Caco-2 (cell line): ENCODE data around the gene LRRC27. TPM values are rescaled to one million over a fixed set of nuclear protein-coding genes. Genes with fewer than 3 reads are reported as not detected.

ENCODE experiments used
- BruUV-seq: library from RNA; stranded (reverse); fragments of 400-500 nt; replicated peaks from 2 replicates; lab custom pipeline; 2021; lab: Mats Ljungman, UMichigan
- CTCF ChIA-PET: fragments of 300-600 bp; sonication (Branson Sonifier 250); formaldehyde crosslinking; loops from one replicate; lab custom pipeline; 2022; ENCODE audit warnings: antibody characterized with exemption; lab: Charles Lee
- POLR2A ChIA-PET: fragments of 300-600 bp; sonication (Branson Sonifier 250); formaldehyde crosslinking; loops from one replicate; lab custom pipeline; 2022; ENCODE audit warnings: antibody characterized with exemption; lab: Charles Lee
- DNase-seq, 2 experiments: peaks; one replicate each; pipeline versions ENCODE4 v3.0.0 to v3.0.0-alpha.2; 2020 to 2022
- H3K27me3 ChIP-seq: replicated peaks from 2 replicates; pipeline ENCODE4 v1.6.0; 2011; ENCODE audit warnings: low read length; ENCODE audit not compliant: control insufficient read depth, insufficient read depth
- H3K36me3 ChIP-seq: 2 replicates; pipeline ENCODE4 v1.5.1; 2011; ENCODE audit warnings: low read length; ENCODE audit not compliant: control insufficient read depth, insufficient read depth
- H3K4me1 ChIP-seq: fragments of 250-450 bp; sonication (Bioruptor Pico); 2 replicates; pipeline ENCODE4 v1.5.1; 2020; ENCODE audit warnings: mild to moderate bottlenecking
- H3K4me3 ChIP-seq: 2 replicates; pipeline ENCODE4 v1.5.1; 2011; ENCODE audit warnings: low read depth, mild to moderate bottlenecking, control low read depth, low read length
- H3K9me3 ChIP-seq: fragments of 250-450 bp; sonication (Bioruptor Pico); 2 replicates; pipeline ENCODE4 v1.5.1; 2020; ENCODE audit warnings: mild to moderate bottlenecking, moderate library complexity
- H3K27ac Mint-ChIP-seq: one replicate; pipeline ENCODE4 v1.8.0; 2022; ENCODE audit warnings: mixed read lengths; ENCODE audit not compliant: unreplicated experiment
- H3K27me3 Mint-ChIP-seq: one replicate; pipeline ENCODE4 v1.8.0; 2022; ENCODE audit warnings: mixed read lengths; ENCODE audit not compliant: insufficient read depth, unreplicated experiment
- H3K36me3 Mint-ChIP-seq: one replicate; pipeline ENCODE4 v1.8.0; 2022; ENCODE audit warnings: mild to moderate bottlenecking, mixed read lengths; ENCODE audit not compliant: insufficient read depth, unreplicated experiment
- H3K4me1 Mint-ChIP-seq: one replicate; pipeline ENCODE4 v1.8.0; 2022; ENCODE audit warnings: low read depth, mixed read lengths; ENCODE audit not compliant: unreplicated experiment
- H3K4me3 Mint-ChIP-seq: one replicate; pipeline ENCODE4 v1.8.0; 2022; ENCODE audit warnings: mild to moderate bottlenecking, moderate library complexity, mixed read lengths; ENCODE audit not compliant: unreplicated experiment
- H3K9me3 Mint-ChIP-seq: one replicate; pipeline ENCODE4 v1.8.0; 2022; ENCODE audit warnings: mixed read lengths; ENCODE audit not compliant: unreplicated experiment
- intact Hi-C: fragments of 100-400 bp; cut with micrococcal nuclease; formaldehyde crosslinking; loops from one replicate; pipeline ENCODE4 v1.10.0; 2022; ENCODE audit not compliant: unreplicated experiment
- total RNA-seq: library from RNA; stranded (reverse); gene quantifications from 2 replicates; pipeline ENCODE4 v1.2.3, GENCODE V29; 2022
- TF ChIP-seq, protein P1 (sequence below), 2 experiments: fragments of 200-600 bp in 1 of 2; IDR thresholded peaks; 1 replicate in 1 of 2; 2 replicates in 1 of 2; pipeline versions ENCODE4 v1.5.1 to v1.8.0; 2011 to 2022; ENCODE audit warnings: antibody characterized with exemption in 1 of 2, control low read depth in 1 of 2, inconsistent platforms in 1 of 2, low read depth in 1 of 2, low read length in 1 of 2, mild to moderate bottlenecking in 1 of 2, moderate library complexity in 1 of 2; ENCODE audit not compliant: insufficient read depth in 1 of 2, severe bottlenecking in 1 of 2, unreplicated experiment in 1 of 2

Gene LRRC27
- total RNA-seq, 1 experiment from 2014 or later = 11.7 TPM

DNA sequence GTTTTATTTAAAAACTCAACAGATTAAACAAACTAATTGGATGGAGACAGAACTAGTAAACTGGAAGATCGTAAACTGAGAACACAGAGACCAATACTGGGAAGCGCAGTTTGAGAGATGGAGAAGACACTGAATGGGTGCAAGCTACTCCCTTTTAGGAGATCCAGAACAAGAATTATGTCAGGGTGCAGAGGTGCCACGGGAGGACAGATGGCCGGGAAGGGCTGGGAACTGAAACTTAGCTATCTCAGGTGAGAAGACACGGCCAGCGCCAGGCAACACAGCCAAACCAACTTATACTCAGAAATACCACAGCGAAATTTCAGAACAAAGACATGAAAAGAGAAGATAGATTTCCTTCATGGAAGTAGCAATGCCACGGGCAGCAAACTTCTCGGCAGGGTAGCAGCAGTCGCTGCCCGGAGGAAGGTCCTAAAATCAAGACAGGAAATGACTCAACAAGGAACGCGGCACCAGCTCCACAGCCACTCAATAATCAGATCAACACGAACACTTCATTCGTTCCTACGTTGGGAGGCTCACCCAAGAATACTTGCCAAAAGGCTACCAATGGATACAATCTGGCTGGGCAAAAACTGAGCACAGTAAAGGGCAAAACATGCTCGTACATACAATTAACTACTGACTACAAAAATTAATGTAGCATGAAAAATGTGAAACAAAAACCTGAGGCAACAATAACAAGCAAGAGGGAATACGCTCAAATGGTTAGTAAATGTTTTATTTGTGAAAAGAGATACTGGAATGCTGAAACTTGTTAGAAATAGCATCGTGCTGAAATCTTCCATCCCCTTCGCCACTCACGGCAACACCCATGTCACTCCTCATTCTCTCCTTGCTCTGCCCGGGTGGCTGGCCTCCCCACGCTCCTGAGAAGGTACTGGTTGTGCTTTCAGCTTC, 2.2 kb upstream of the LRRC27 start:
- Histone ChIP-seq H3K4me3 (peak overlapping the region; percentile 95; the same call in 1 of the 2 replicates), H3K9me3 (no peaks in the 10 kb centered on the region), H3K36me3 (no peaks in the 10 kb centered on the region), H3K27me3 (no peaks in the 10 kb centered on the region), H3K4me1 (peaks cover 16% of the 10 kb centered on the region; the same call in 1 of the 2 replicates)
- Mint-ChIP-seq H3K4me3 (peak overlapping the region; percentile 91), H3K27me3 (no peaks in the 10 kb centered on the region), H3K36me3 (peaks cover 41% of the 10 kb centered on the region), H3K9me3 (no peaks in the 10 kb centered on the region), H3K27ac (peak overlapping the region; percentile 65), H3K4me1 (peaks cover 14% of the 10 kb centered on the region)
- no TSS peak for BruUV-seq
- TF ChIP-seq, protein P1, sequence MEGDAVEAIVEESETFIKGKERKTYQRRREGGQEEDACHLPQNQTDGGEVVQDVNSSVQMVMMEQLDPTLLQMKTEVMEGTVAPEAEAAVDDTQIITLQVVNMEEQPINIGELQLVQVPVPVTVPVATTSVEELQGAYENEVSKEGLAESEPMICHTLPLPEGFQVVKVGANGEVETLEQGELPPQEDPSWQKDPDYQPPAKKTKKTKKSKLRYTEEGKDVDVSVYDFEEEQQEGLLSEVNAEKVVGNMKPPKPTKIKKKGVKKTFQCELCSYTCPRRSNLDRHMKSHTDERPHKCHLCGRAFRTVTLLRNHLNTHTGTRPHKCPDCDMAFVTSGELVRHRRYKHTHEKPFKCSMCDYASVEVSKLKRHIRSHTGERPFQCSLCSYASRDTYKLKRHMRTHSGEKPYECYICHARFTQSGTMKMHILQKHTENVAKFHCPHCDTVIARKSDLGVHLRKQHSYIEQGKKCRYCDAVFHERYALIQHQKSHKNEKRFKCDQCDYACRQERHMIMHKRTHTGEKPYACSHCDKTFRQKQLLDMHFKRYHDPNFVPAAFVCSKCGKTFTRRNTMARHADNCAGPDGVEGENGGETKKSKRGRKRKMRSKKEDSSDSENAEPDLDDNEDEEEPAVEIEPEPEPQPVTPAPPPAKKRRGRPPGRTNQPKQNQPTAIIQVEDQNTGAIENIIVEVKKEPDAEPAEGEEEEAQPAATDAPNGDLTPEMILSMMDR (IDR thresholded peaks at IDR 0.05; ENCODE audit: insufficient read depth in 1 of 2, low read depth in 1 of 2, low read length in 1 of 2, severe bottlenecking in 1 of 2, unreplicated experiment in 1 of 2) = no peak
- no peak for DNase-seq
- ChIA-PET POLR2A (no interaction called here), CTCF (no interaction called here)
- intact Hi-C loops = no loop called here

DNA sequence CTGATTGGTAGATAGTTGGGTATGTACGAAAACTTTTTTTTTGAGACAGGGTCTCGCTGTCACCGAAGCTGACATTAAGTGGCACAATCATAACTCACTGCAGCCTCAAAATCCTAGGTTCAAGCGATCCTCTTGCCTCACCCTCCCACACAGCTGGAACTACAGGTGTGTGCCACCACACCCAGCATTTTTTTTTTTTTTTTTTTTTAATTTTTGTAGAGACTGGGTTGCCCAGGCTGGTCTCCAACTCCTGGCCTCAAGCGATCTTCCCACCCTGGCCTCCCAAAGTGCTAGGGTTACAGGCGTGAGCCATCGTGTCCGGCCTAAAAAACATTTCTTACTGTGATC, 1.5 kb upstream of the LRRC27 start:
- ChIA-PET POLR2A (no interaction called here), CTCF (no interaction called here)
- Histone ChIP-seq H3K4me1 (peaks cover 16% of the 10 kb centered on the region; the same call in 1 of the 2 replicates), H3K27me3 (no peaks in the 10 kb centered on the region), H3K9me3 (no peaks in the 10 kb centered on the region), H3K36me3 (no peaks in the 10 kb centered on the region), H3K4me3 (peak overlapping the region; percentile 95)
- peaks cover 41% of the 10 kb centered on the region for H3K36me3 Mint-ChIP-seq
- H3K27me3 Mint-ChIP-seq = no peaks in the 10 kb centered on the region
- BruUV-seq = no TSS peak
- no peak for DNase-seq
- no peak overlapping the region for H3K27ac Mint-ChIP-seq
- H3K4me1 Mint-ChIP-seq = peaks cover 14% of the 10 kb centered on the region
- TF ChIP-seq, protein P1 (IDR thresholded peaks at IDR 0.05; ENCODE audit: insufficient read depth in 1 of 2, low read depth in 1 of 2, low read length in 1 of 2, severe bottlenecking in 1 of 2, unreplicated experiment in 1 of 2) = no peak
- intact Hi-C loops = no loop called here
- no peaks in the 10 kb centered on the region for H3K9me3 Mint-ChIP-seq
- peak overlapping the region; percentile 91 for H3K4me3 Mint-ChIP-seq

DNA sequence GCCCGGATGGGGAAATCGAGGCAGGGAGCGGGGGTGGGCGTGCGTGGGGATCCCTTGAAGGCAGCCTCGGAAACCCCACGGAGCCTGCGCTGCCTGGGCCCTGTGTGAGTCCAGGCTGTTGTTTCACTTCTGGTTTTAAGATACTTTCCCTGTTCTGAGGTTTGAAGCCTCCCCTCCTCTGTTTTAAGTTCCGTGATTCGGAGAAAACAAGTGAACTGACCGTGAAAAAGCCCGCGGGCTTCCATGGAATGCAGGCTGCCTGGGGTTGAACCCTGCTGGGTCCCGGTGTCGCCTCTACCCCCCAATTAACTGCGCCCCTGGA, 401 bp downstream of the LRRC27 start:
- Mint-ChIP-seq H3K27me3 (no peaks in the 10 kb centered on the region), H3K36me3 (peaks cover 45% of the 10 kb centered on the region), H3K27ac (peak overlapping the region; percentile 83), H3K4me1 (peaks cover 30% of the 10 kb centered on the region), H3K4me3 (peak overlapping the region; percentile 91), H3K9me3 (no peaks in the 10 kb centered on the region)
- no peak for DNase-seq
- TF ChIP-seq, protein P1 (IDR thresholded peaks at IDR 0.05; ENCODE audit: insufficient read depth in 1 of 2, low read depth in 1 of 2, low read length in 1 of 2, severe bottlenecking in 1 of 2, unreplicated experiment in 1 of 2) = no peak
- intact Hi-C loops = no loop called here
- BruUV-seq = no TSS peak
- Histone ChIP-seq H3K36me3 (no peaks in the 10 kb centered on the region), H3K4me1 (peaks cover 18% of the 10 kb centered on the region; the same call in 1 of the 2 replicates), H3K4me3 (peak overlapping the region; percentile 95), H3K9me3 (no peaks in the 10 kb centered on the region), H3K27me3 (no peaks in the 10 kb centered on the region)
- ChIA-PET CTCF (no interaction called here), POLR2A (interaction anchor here (0.7 kb wide), 1 partner anchor 24 kb away, joined by 4 read pairs; the partner anchor contains the start of gene STK32C)
